GM18907 (cell line): Measurements from ENCODE around the gene TNRC18.

ENCODE experiments used
- ATAC-seq: cut with Tn5 transposase; IDR thresholded peaks from one replicate; pipeline ENCODE4 v1.9.1; 2021; ENCODE audit warnings: mild to moderate bottlenecking, moderate library complexity; ENCODE audit not compliant: unreplicated experiment

Gene TNRC18

DNA sequence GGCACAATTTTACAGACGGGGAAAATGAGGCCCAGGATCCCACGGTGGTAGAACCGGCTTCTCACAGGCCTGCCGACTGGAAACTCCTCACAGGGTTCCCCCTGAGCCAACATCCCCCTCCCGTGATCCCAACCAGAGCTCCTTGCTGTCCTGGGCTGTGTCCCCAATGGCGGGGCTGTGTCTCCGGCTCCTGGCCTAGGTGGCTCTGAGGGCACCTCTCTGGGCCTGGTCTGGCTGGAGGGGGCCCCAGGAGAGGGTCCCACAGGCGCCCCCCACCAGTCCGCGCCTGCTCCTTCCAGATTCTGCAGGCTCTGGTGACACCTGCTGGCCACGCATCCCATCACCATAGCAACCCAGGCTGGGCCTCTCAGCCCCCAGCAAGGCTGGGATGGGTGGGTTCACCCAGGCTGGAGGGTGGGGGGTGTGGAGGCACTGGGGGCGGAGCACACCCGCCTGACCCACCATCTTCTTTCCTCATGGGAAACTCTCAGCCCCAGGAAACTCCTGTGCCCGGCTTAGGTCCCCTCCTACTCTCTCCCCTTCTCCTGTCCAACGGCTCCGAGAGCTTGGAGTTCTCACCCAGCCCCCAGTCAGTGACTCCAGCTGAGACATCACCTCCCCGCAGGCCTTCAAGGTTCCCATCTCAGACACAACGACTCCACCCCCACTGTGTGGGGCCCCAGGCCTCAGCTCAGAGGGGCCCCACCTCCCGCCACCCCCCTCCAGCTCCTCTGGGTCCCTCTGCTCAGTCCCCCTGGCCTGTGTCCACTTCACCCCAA is 27.1 kb upstream of the TNRC18 start:
- ATAC-seq: no peak

DNA sequence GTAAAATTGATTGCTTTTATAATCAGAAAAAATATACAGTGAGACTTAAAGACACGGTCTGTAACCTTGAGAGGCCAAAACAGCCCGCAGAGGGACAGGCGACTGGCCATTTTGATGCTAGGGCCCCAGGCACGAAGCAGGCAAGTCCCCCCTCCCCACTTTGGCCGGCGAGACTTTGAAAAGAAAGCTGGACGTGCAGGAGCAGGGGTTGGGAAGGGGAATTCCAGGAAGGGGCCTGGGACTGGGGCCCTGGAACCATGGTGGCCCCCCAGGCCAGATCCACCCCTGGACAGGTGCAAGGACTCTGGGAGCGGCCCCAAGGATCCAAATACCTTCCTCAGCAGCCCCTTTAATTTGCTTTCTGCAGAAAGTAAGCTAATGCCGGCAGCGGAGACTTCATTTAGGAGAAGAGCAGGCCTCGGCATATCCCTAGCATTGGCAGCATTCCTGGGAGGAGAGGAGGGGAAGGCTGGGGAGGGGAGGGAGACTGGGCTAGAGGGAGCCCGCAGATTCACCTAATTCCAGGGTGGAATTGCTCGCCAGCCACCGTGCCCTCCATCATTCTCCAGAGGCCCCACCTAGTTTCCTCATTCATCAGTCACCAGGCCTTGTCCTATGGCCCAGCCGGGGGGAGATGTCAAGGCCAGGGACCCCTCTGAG is 24.9 kb upstream of the TNRC18 start:
- ATAC-seq: no peak

DNA sequence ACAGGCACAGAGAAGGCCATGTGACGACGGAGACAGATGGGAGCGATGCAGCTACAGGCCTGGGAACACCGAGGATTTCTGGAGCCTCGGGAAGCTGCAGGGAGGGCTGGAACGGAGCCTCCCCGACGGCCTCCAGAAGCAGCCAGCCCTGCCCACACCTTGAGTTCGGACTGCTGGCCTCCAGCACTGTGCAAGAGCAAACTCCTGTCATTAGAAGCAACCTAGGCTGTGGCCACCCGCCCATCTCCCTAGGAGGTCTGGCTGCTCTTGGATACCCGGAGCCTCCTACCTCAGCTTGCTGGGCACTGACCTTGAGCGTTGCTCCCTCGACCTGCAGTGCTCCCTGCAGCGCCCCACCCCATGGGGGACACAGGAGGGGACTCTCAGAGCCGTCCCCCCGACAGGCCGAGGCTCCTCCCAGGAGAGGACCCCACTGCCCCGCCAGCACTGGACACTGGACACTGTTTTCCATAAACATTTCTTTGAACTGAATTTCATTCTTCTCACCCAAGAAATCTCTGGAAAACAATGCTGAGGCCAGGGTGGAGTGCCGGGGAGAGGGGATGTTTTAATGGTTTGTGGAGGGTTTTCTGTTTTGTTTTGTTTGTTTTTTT is 22.5 kb upstream of the TNRC18 start:
- no peak for ATAC-seq

DNA sequence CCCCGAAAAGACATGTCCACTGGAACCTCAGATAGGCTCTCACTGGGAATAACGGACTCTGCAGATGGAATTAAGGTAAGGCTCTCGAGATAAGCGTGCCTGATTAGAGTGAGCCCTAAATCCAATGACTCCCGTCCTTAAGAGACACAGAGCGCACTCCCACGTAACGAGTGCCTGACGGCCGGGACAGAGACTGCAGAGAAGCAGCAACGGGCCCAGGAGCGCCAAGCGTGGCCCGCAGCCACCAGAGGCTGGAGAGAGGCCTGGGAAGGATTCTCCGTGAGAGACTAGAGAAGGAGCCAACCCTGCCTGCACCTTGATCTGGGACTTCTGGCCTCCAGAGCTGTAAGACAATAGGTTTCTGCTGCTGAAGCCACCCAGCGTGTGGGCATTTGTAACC is 20.0 kb upstream of the TNRC18 start:
- no peak for ATAC-seq

DNA sequence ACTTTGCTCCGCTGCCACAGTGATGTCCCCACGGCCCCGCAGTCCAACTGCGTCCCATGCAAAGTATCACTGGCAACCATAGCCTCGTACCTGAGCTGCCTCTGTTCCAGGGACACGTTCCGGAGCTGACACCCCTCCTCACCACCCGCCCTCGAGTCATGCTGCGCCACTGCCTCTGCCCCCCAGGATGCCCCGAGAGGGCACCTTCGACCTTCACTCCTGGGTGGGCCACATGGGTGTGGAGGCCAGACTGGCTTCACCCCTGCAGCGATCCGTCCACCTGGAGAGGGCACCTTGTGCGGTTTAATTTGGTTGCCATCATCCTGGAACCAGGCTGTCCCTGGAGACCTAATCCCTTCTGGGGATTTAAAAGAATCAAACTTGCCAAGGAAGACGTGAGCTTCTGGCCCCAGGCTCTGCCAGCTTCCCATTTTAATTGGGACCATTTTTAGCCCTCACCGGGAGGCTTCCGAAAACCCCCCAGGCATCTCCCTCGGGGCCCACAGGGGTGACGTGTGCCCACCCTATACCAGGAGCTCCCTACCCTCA is 19.2 kb upstream of the TNRC18 start:
- no peak for ATAC-seq

DNA sequence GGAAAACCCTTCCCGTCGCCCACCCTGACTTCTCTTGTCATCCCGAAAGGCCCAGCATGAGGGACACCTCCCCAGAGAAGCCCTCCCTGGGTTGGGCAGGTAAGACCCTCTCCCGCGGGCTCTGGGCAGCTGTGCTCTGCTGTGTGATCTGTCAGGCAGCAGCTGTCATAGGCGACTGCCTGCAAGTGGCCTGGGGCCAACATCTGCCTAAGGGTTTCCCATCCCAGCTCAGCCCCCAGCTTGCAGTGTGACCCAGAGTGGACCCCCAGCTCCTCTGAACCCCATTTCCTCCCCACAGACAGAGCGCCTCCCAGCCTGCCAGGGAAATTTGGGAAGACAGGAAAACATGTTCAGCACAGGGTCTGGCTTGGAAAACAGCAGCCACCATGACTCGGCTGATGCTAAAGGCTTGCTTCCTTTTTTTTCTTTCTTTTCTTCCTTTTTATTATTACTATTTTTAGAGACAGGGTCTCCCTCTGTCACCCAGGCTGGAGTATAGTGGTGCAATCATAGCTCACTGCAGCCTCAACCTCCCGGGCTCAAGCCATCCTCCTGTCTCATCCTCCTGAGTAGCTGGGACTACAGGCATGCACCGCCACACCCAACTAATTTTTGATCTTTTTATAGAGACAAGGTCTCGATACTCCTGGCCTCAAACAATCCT is 18.3 kb upstream of the TNRC18 start:
- no peak for ATAC-seq

DNA sequence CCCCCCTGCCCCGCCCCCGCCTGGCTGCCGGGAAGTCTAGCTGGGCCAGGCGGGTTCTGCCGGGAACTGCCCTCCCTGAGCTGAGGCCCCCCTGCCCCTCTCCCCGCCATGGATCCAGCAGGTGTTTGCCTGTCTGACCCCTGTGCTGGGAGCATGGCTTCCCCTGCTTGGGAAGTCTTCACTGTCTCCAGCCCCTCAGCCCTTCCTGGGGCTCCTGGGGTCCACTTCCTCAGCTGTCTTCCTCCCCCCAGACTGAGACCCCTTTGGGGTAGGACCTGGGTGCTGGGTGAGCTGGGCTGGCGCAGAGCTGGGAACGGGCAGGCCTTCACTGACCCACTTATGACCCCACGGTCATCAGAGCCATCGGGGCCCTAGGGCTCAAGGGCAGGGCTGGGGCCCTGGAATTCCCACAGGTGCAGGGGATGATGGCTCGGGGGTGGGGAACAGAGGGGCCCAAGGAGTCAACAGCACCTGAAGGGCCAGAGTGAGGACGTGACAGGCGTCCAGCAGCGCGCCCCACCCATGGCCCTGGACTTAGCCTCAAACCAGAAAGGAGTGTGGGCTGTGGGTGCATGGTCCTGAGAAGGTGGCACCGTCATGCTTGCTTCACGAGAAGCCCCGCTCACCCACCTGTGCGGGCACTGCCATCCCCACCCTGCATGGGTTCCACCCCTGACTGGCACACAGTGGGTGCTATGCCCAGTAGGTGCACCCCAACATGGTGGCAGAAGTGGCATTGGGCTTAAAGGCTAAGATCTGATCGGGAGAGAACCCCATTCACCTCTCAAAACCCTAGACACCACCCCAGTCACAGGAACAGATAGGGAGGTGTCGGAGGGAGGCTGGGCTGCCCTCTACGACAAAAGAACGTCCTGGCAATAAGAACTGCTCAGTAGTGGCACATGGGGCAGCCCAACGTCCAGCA is 16.2 kb upstream of the TNRC18 start:
- ATAC-seq: no peak

DNA sequence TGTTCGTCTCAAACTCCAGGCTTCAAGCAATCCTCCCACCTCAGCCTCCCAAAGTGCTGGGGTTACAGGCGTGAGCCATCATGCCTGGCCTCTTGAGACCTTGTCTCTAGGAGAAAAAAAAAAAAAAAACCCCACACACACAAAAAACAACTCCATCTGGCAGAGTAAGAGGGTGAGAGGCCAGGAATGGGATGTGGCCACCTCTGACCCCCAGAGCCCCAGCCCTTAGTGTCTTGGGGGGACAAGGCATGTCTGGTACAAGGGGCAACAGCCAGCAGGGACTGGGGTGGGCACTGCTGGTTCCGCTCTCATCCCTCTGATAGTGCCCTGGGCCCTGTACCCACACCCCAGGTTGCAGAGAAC is 15.6 kb upstream of the TNRC18 start:
- ATAC-seq: no peak

DNA sequence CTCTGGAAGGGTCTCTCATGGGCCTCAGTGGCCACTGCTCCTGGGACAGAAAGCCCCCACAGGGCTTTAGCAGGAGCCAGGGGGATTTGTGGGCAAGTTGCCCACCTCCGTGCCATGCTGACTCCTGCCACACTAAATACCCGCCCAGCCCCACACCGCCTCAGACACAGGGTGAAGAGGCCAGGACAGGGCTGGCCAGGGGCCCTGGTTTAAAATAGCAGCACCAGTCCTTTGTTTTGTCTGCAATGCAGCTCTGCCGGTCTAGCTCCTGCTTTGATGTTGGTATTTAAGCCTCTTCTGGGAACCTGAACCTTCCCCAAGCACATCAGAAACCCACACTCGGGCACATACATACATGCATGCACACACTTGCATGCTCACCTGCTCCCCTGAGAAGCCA is 14.4 kb upstream of the TNRC18 start:
- no peak for ATAC-seq

DNA sequence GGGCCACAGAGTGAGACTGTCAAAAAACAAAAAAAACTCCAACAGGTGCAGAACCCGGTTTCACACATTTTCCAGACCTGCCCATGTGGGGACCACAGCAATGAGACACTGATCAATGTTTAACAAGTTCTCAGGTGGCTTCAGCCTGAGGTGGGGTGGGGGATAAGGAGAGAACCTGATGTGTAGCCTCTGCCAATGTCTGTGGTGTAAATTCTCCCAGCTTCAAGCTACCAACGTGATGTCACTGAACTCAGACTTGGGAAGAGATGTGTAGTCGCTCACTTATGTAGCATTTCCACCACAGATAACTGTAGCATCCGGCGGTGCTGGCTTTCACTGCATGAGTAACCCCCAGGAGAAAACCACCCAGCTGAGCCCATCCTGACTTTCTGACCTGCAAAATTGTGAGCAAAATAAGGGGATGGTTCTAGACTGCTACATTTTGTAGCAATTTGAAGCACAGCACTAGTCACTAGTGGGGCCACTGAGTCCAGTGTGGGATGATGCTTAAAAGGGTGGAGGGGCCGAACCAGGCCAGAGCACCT is 13.8 kb upstream of the TNRC18 start:
- no peak for ATAC-seq

DNA sequence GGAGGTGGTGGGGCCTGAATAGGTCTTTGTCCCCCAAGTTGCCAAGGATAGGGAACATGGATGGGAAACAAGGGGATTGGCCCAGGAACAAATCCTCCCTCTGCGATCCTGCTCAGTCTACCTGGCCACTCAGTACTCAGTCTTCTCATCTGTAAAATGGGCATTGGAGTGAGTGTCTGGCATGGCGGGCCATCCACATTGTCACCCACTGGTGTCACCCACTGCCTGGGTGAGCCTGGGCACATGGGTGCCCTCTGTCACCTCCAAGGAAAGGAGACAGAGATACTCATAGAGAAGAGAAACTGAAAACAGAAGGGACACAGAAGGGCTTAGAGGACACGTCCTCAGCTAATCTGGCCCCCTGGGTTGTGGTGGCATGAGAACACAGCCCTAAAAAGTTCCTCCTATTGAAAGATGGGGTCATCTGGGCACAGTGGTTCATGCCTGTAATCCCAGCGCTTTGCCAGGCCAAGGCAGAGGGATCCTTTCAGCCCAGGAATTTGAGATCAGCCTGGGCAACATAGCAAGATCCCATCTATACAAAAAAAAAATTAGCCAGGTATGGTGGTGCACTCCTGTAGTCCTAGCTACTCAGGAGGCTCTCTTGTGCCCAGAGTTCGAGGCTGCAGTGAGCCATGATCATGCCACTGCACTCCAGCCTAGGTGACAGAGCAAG is 12.5 kb upstream of the TNRC18 start:
- ATAC-seq: no peak

DNA sequence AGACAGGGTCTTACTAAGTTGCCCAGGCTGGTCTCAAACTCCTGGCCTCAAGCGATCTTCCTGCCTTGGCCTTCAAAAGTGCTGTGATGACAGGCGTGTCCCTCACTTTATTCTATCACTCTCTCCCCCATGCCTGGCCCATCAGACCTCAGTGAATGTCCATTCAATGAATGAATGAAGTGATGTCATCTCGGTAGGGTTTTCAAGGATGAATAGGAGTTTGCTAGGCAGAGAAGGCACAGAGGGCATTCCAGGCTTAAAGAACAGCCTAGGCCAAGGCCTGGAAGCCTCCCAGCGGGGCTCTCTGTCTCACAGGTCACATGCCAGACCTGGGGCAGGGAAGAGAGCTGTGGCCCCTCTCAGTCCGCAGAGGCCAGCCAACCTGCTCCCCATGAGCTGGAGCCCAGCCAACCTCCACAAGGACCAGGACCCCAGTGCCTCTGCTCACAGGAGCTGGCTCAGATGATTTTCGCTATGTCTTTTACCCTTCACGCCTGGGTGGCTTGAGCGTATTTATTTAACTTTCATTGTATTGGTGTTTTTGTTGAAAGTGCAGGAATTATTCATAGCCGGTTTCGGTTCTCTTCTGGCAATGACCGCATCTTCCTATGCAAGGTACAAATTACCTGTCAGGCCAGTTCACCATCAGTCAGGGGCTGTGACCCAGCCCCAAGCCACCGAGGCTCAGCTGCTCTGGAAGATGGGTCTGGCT is 11.8 kb upstream of the TNRC18 start:
- ATAC-seq: no peak

DNA sequence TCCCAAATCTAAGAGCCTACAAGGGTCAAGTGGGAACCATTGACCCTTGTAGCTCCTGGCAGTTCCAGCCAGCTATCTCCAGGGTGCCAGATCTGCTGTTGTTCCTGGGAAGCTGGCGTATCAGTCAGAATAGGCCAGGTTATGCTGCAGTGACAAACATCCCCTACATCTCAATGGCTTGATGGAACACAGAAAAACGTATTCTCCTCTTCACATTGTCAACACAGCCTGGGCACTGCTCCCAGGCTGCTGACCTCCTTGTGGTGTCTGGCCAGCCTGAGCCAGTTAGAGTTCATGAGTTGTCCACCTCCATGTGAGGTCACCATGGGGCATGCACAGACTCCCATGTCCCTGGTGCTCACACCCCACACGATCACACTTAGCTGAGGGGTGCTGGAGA is 9.5 kb upstream of the TNRC18 start:
- no peak for ATAC-seq

DNA sequence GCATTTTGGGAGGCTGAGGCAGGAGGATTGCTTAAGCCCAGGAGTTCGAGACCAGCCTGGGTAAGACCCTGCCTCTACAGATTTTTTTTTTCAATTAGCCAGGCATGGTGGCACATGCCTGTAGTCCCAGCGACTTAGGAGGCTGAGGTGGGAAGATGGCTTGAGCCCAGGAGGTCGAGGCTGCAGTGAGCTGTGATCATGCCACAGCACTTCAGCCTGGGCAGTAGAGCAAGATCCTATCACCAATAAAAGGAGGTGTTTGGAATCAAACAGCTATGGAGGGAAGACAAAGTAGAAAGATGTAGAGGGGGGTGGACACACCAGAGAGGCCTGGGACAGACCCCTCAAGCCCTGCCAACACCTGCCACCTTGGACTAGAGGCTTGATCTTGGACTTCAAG is 9.1 kb upstream of the TNRC18 start:
- no peak for ATAC-seq

DNA sequence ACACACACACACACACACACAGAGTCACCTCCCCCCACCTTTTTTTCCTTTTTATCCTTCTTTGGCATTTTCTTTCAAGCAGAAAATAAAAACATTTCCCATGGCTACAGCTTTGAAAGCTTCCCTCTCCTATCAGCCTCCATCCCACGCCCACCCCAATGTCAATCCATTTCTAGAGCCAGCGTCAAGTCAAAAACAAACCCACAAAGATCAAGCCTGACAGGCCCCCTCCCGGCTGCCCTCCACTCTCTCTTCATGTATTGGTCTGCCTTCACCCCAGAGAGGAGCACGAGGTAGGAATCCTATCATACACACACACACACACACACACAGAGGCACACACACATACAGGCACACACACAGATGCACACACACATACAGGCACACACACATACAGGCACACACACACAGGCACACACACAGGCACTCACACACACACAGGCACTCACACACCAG is 8.0 kb upstream of the TNRC18 start:
- no peak for ATAC-seq

DNA sequence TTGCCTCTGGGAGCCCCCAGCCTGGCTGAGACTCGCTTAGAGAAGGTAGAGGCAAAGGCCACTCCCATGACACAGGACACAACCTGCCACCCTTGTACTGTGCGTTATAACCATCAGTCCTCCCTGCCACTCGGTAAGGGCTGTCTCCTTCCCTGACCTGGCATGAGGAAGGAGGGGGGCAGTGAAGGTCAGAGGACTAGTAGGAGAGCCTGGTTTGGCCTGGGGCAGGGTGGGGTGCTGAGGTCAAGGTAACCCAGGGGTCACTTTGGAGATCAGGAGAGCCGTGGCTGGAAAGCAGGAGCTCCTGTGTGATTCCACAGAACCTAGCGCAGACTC is 6.9 kb upstream of the TNRC18 start:
- no peak for ATAC-seq

DNA sequence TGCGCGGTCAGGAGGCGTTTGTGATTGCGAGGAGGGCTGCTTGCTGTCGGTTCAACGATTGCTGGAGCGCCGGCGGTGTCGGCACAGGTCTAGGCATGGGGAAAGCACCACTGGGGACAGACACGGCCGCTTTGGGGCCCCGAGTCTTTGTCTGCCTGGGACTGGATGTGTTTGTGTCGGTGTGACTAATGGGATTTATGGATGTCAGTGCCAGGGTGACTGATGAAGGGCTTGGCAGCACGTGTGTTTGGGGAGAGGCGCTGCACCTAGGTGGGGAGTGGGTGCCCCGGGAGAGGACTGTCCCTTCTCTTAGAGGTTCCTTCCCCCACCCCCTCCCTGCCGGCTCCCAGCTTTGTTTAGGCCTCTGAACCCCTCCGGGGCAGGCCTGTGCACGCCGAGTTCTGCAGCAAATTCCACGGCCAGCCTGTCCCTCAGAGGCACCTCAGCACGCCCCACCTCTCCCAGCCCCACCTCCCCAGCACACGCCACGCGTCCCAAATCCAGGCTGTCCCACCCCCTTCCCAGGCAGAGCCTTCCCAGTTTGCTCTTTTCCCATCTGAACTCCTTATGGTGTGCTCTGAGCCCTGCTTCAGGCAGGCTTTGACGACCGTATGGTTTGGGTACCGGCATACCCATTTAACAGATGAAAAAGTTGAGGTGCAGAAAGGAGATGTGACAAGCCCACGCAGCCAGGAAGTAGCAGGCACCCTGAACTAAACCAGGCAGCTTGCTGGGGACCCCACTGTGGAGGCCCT is 6.4 kb upstream of the TNRC18 start:
- no peak for ATAC-seq

DNA sequence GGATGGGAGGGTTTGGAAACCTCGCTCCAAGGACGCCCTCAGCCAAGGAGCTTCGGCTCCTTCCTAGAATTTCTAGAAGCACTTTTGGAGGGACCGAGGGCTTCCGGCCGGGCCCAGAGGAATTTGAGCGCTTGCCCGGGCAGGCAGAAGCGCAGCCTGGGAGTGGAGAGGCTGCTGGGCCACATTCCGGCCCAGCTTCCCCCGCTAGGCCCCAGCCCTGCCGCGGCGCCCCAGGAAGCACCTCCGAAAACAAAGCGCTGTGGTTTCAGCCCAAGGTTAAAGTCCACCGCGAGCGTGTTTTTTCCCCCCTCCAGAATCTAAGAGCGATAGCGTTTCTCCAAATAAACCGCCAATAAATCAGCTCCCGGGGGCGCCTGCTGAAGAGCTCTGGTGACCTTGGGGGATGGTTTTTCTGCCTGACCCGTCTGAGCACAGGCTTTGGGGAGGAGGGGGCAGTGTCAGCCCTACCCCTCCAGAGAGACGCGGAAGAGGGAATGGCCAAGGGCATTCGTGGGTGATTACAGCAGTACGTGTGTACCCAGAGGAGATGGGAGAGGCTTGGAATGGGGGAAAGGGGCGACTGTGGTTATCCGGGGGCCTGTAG is 5.7 kb upstream of the TNRC18 start:
- ATAC-seq: no peak
